Panc1 (cell line): ENCODE measurements around the gene SPATA17.

Source experiments
- POLR2AphosphoS5 ChIP-seq: IDR thresholded peaks from 2 replicates; pipeline ENCODE4 v1.6.1; 2012; ENCODE audit warnings: mild to moderate bottlenecking, low read depth, low read length, moderate library complexity
- TCF7L2 ChIP-seq: IDR thresholded peaks from 2 replicates; pipeline ENCODE4 v1.6.1; 2011; ENCODE audit warnings: mild to moderate bottlenecking, low read depth, low read length, inconsistent platforms
- TF ChIP-seq, protein P1 (sequence below): fragments of 450-650 bp; IDR thresholded peaks from 2 replicates; pipeline ENCODE4 v1.5.1; 2017; ENCODE audit warnings: mild to moderate bottlenecking
- TF ChIP-seq, protein P2 (sequence below), 2 experiments: IDR thresholded peaks; 2 replicates each; pipeline ENCODE4 v1.6.1; 2011 to 2012; ENCODE audit warnings: low read depth in 2 of 2, control low read depth in 1 of 2, low read length in 1 of 2, mild to moderate bottlenecking in 1 of 2, moderate library complexity in 1 of 2; ENCODE audit not compliant: insufficient read depth in 1 of 2

DNA sequence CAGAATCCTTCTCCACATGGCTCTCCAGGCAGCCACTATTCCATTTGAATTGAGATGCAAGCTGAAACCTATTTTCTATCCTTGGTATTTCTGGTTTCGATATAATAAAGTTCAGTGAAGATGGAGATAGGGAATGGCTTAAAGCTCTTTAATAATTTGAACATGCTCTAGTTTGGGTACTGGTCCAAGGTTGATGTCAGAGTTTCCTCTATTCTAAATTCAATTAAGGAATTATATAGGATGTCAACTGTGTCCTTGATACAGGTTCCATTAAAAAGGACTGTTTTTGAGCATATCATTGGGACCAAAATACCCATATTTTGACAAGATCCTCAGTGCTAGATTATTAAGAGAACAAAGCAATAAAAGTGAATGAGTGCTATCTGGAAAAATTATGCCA, 245.3 kb downstream of the SPATA17 start:
- TF ChIP-seq POLR2AphosphoS5 (no peak), TCF7L2 (no peak)
- TF ChIP-seq, protein P1, sequence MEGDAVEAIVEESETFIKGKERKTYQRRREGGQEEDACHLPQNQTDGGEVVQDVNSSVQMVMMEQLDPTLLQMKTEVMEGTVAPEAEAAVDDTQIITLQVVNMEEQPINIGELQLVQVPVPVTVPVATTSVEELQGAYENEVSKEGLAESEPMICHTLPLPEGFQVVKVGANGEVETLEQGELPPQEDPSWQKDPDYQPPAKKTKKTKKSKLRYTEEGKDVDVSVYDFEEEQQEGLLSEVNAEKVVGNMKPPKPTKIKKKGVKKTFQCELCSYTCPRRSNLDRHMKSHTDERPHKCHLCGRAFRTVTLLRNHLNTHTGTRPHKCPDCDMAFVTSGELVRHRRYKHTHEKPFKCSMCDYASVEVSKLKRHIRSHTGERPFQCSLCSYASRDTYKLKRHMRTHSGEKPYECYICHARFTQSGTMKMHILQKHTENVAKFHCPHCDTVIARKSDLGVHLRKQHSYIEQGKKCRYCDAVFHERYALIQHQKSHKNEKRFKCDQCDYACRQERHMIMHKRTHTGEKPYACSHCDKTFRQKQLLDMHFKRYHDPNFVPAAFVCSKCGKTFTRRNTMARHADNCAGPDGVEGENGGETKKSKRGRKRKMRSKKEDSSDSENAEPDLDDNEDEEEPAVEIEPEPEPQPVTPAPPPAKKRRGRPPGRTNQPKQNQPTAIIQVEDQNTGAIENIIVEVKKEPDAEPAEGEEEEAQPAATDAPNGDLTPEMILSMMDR = no peak
- TF ChIP-seq, protein P2, sequence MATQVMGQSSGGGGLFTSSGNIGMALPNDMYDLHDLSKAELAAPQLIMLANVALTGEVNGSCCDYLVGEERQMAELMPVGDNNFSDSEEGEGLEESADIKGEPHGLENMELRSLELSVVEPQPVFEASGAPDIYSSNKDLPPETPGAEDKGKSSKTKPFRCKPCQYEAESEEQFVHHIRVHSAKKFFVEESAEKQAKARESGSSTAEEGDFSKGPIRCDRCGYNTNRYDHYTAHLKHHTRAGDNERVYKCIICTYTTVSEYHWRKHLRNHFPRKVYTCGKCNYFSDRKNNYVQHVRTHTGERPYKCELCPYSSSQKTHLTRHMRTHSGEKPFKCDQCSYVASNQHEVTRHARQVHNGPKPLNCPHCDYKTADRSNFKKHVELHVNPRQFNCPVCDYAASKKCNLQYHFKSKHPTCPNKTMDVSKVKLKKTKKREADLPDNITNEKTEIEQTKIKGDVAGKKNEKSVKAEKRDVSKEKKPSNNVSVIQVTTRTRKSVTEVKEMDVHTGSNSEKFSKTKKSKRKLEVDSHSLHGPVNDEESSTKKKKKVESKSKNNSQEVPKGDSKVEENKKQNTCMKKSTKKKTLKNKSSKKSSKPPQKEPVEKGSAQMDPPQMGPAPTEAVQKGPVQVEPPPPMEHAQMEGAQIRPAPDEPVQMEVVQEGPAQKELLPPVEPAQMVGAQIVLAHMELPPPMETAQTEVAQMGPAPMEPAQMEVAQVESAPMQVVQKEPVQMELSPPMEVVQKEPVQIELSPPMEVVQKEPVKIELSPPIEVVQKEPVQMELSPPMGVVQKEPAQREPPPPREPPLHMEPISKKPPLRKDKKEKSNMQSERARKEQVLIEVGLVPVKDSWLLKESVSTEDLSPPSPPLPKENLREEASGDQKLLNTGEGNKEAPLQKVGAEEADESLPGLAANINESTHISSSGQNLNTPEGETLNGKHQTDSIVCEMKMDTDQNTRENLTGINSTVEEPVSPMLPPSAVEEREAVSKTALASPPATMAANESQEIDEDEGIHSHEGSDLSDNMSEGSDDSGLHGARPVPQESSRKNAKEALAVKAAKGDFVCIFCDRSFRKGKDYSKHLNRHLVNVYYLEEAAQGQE (IDR thresholded peaks at IDR 0.05; ENCODE audit: insufficient read depth in 1 of 2, low read depth in 2 of 2, low read length in 1 of 2) = no peak
